ENCODE results near the gene UBR1.
"Not testable (repeated sequence)": the region's sequence is repeated elsewhere in the genome, so short reads cannot be mapped to it uniquely, and the experiment has no call there.

The UBR1 gene

GRCh38 chr15:42919799-42920518, 185.9 kb downstream of the UBR1 start:
- in situ Hi-C loops (cut with MboI; ENCODE audit: low sequenced_read_pairs), result loop anchor here (10.0 kb wide), 1 partner anchor 205 kb away; no protein-coding TSS in a partner anchor

- in situ Hi-C loops (cut with MboI; ENCODE audit: low sequenced_read_pairs), result no loop called here
These were observed 186.5 kb downstream of the UBR1 start for GRCh38 chr15:42919308-42919707.

DNA sequence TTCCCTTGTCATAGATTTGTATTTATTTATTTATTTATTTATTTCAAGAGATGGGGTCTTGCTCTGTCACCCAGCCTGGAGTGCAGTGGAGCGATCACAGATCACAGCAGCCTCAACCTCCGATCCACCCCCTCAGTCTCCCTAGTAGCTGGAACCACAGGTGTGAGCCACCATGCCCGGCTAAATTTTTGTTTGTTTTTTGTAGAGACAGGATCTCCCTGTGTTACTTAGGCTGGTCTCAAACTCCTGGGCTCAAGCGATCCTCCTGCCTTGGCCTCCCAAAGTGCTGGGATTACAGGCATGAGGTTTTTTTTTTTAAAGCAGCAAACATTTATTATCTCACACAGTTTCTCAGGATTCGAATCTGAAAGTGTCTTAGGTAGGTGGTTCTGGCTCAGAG, 187.8 kb downstream of the UBR1 start:
- in situ Hi-C loops (cut with MboI; ENCODE audit: low sequenced_read_pairs), result no loop called here

- in situ Hi-C loops (cut with MboI; ENCODE audit: low sequenced_read_pairs), result no loop called here
These were observed 190.1 kb downstream of the UBR1 start for GRCh38 chr15:42915654-42916315.

- in situ Hi-C loops (cut with MboI; ENCODE audit: low sequenced_read_pairs), result no loop called here
These were observed 190.9 kb downstream of the UBR1 start for GRCh38 chr15:42914728-42915497.

- in situ Hi-C loops (cut with MboI; ENCODE audit: low sequenced_read_pairs), result no loop called here
These were observed 194.7 kb downstream of the UBR1 start for GRCh38 chr15:42911058-42911592.

- in situ Hi-C loops (cut with MboI; ENCODE audit: low sequenced_read_pairs), result no loop called here
These were observed 197.3 kb downstream of the UBR1 start for GRCh38 chr15:42908538-42908937.

DNA sequence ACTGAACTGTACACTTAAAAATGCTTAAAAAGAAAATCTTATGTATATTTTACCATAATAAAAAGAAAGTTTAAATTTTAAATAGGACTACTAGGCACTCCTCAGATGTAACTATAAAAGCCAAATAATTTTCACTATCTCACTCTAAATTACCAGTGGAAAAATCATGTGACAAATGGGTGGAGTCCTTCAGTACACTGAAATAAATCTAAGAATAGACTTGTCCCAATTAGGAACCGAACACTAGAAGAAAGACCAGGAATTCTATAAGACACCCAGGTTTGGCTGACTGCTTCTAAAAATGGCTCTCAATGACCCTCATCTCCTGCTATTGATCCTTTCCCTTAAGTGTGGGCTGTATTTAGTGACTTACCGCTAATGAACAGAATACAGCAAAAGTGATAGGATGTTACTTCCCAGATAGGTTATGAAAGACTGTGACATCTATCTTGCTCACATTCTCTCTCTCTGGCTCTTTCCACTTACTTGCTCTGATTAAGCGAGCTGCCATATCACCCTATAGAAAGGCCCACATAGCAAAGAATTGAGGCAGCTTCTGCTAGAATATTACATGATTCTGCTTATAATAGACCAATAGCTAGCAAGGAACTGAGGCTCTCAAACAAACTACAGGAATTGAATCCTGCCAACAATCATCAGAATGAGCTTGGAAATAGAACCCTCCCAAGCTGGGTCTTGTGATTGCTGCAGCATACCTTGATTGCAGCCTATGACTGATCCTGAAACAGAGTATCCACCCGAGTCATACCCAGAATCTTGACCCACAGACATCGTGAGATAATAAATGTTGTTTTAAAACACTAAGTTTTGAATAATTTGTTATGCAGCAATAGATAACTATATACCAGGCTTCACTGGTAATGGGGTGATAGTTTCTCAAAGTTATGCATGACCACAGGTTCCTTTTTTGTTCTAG, 202.2 kb downstream of the UBR1 start:
- in situ Hi-C loops (cut with MboI; ENCODE audit: low sequenced_read_pairs), result no loop called here

DNA sequence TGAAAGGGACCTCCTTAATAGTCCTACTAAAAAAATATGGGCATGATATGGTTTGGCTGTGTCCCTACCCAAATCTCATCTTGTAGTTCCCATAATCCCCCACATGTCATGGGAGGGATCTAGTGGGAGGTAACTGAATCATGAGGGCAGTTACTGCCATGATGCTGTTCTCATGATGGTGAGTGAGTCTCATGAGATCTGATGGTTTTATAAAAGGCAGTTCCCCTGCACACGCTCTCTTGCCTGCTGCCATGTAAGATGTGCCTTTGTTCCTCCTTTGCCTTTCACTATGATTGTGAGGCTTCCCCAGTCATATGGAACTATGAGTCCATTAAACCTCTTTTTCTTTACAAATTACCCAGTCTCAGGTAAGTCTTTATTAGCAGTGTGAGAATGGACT, 211.9 kb downstream of the UBR1 start:
- in situ Hi-C loops (cut with MboI; ENCODE audit: low sequenced_read_pairs), result not testable (repeated sequence)
